H9 (cell line): Measurements from ENCODE around the gene GLYATL3. TPM values are rescaled to one million over a fixed set of nuclear protein-coding genes. Genes with fewer than 3 reads are reported as not detected.

Experiments used
- DNase-seq: peaks from one replicate; pipeline ENCODE4 v3.0.0-alpha.2; 2017
- H2AFZ ChIP-seq: one replicate; pipeline ENCODE4 v1.6.1; 2013; ENCODE audit warnings: mild to moderate bottlenecking, low read length, control low read depth, moderate library complexity
- H2AK5ac ChIP-seq: 2 replicates; pipeline ENCODE4 v1.6.1; 2013; ENCODE audit warnings: low read length, control low read depth, mixed read lengths; ENCODE audit not compliant: insufficient read length
- H2BK120ac ChIP-seq: one replicate; pipeline ENCODE4 v1.6.1; 2013; ENCODE audit warnings: low read depth, mild to moderate bottlenecking, low read length, control low read depth, inconsistent platforms; ENCODE audit not compliant: poor library complexity, severe bottlenecking
- H2BK12ac ChIP-seq: 2 replicates; pipeline ENCODE4 v1.6.1; 2013; ENCODE audit warnings: low read length, control low read depth, mixed read lengths, low read depth; ENCODE audit not compliant: insufficient read length
- H2BK15ac ChIP-seq: 2 replicates; pipeline ENCODE4 v1.6.1; 2013; ENCODE audit warnings: low read depth, low read length, control low read depth
- H2BK20ac ChIP-seq: one replicate; pipeline ENCODE4 v1.6.1; 2013; ENCODE audit warnings: low read depth, mild to moderate bottlenecking, low read length, control low read depth, inconsistent platforms; ENCODE audit not compliant: poor library complexity, severe bottlenecking
- H2BK5ac ChIP-seq: 2 replicates; pipeline ENCODE4 v1.6.1; 2013; ENCODE audit warnings: low read length, control low read depth, mixed read lengths; ENCODE audit not compliant: insufficient read length
- H3K14ac ChIP-seq: 2 replicates; pipeline ENCODE4 v1.6.1; 2013; ENCODE audit warnings: low read length, control low read depth; ENCODE audit not compliant: insufficient read depth
- H3K18ac ChIP-seq: 2 replicates; pipeline ENCODE4 v1.6.1; 2013; ENCODE audit warnings: low read depth, mild to moderate bottlenecking, mixed read lengths, low read length, control low read depth; ENCODE audit not compliant: insufficient read length
- H3K23ac ChIP-seq: 2 replicates; pipeline ENCODE4 v1.6.1; 2013; ENCODE audit warnings: low read length, control low read depth, mixed read lengths, low read depth; ENCODE audit not compliant: insufficient read length
- H3K23me2 ChIP-seq: 2 replicates; pipeline ENCODE4 v1.6.1; 2013; ENCODE audit warnings: low read depth, mild to moderate bottlenecking, mixed read lengths, low read length, control low read depth; ENCODE audit not compliant: insufficient read length, poor library complexity, severe bottlenecking
- H3K27ac ChIP-seq: 2 replicates; pipeline ENCODE4 v1.5.1; 2013; ENCODE audit warnings: low read length, control low read depth, mixed read lengths, low read depth; ENCODE audit not compliant: insufficient read length
- H3K27me3 ChIP-seq: 2 replicates; pipeline ENCODE4 v1.6.1; 2013; ENCODE audit warnings: low read length, control low read depth, inconsistent platforms; ENCODE audit not compliant: insufficient read depth
- H3K4ac ChIP-seq: 2 replicates; pipeline ENCODE4 v1.6.1; 2013; ENCODE audit warnings: low read depth, mild to moderate bottlenecking, control low read depth, inconsistent platforms, low read length, moderate library complexity
- H3K4me1 ChIP-seq: 2 replicates; pipeline ENCODE4 v1.6.1; 2013; ENCODE audit warnings: low read length, control low read depth, inconsistent platforms; ENCODE audit not compliant: insufficient read depth
- H3K4me2 ChIP-seq: 2 replicates; pipeline ENCODE4 v1.6.1; 2013; ENCODE audit warnings: low read length, control low read depth, mixed read lengths; ENCODE audit not compliant: insufficient read length, insufficient read depth
- H3K56ac ChIP-seq: 2 replicates; pipeline ENCODE4 v1.6.1; 2013; ENCODE audit warnings: low read depth, mild to moderate bottlenecking, mixed read lengths, low read length, control low read depth; ENCODE audit not compliant: insufficient read length
- H3K79me1 ChIP-seq: 2 replicates; pipeline ENCODE4 v1.6.1; 2013; ENCODE audit warnings: low read depth, mild to moderate bottlenecking, moderate library complexity, low read length, control low read depth, inconsistent platforms; ENCODE audit not compliant: insufficient read depth, poor library complexity, severe bottlenecking
- H3K79me2 ChIP-seq: 2 replicates; pipeline ENCODE4 v1.6.1; 2013; ENCODE audit warnings: low read length, control low read depth, inconsistent platforms; ENCODE audit not compliant: insufficient read depth
- H3K9ac ChIP-seq: 2 replicates; pipeline ENCODE4 v1.6.1; 2013; ENCODE audit warnings: low read length, control low read depth, mixed read lengths; ENCODE audit not compliant: insufficient read length; ENCODE audit errors: extremely low read depth
- H3K9me3 ChIP-seq: one replicate; pipeline ENCODE4 v1.6.1; 2013; ENCODE audit warnings: low read depth, low read length, inconsistent platforms; ENCODE audit not compliant: control insufficient read depth
- H3T11ph ChIP-seq: one replicate; pipeline ENCODE4 v1.6.1; 2013; ENCODE audit warnings: mild to moderate bottlenecking, low read length, control low read depth, inconsistent platforms
- H4K20me1 ChIP-seq: one replicate; pipeline ENCODE4 v1.6.1; 2013; ENCODE audit not compliant: control insufficient read depth, insufficient read length, insufficient read depth
- H4K5ac ChIP-seq: 2 replicates; pipeline ENCODE4 v1.6.1; 2013; ENCODE audit warnings: low read depth, mild to moderate bottlenecking, mixed read lengths, low read length, control low read depth; ENCODE audit not compliant: insufficient read length
- H4K8ac ChIP-seq: replicated peaks from 2 replicates; pipeline ENCODE4 v1.6.1; 2013; ENCODE audit warnings: low read length, control low read depth, mixed read lengths, low read depth; ENCODE audit not compliant: insufficient read length
- H4K91ac ChIP-seq: 2 replicates; pipeline ENCODE4 v1.6.1; 2013; ENCODE audit warnings: low read depth, mild to moderate bottlenecking, moderate library complexity, mixed read lengths, low read length, control low read depth; ENCODE audit not compliant: insufficient read length
- H3K27ac Mint-ChIP-seq, 3 experiments: 2 replicates in 2 of 3; 3 replicates in 1 of 3; pipeline ENCODE4 v1.8.0; 2020 to 2021; ENCODE audit warnings: mixed read lengths in 3 of 3, mild to moderate bottlenecking in 1 of 3, moderate library complexity in 1 of 3
- H3K27me3 Mint-ChIP-seq: 2 replicates; pipeline ENCODE4 v1.8.0; 2021; ENCODE audit warnings: low read depth, mild to moderate bottlenecking, moderate library complexity, mixed read lengths
- H3K36me3 Mint-ChIP-seq, 3 experiments: 2 replicates in 2 of 3; 3 replicates in 1 of 3; pipeline ENCODE4 v1.8.0; 2020 to 2021; ENCODE audit warnings: low read depth in 3 of 3, mixed read lengths in 3 of 3; ENCODE audit not compliant: insufficient read depth in 1 of 3
- H3K4me1 Mint-ChIP-seq, 2 experiments: 2 replicates each; pipeline ENCODE4 v1.8.0; 2020; ENCODE audit warnings: mixed read lengths in 2 of 2
- H3K4me3 Mint-ChIP-seq, 2 experiments: 2 replicates in 1 of 2; 3 replicates in 1 of 2; pipeline ENCODE4 v1.8.0; 2020 to 2021; ENCODE audit warnings: mild to moderate bottlenecking in 2 of 2, mixed read lengths in 2 of 2, moderate library complexity in 1 of 2
- H3K9me3 Mint-ChIP-seq, 2 experiments: 2 replicates in 1 of 2; 3 replicates in 1 of 2; pipeline ENCODE4 v1.8.0; 2020; ENCODE audit warnings: mild to moderate bottlenecking in 2 of 2, mixed read lengths in 2 of 2, moderate library complexity in 1 of 2
- CTCF ChIP-seq: fragments of 200-600 bp; sonication (generic); conservative IDR thresholded peaks from 3 replicates; pipeline ENCODE4 v1.8.0; 2021; ENCODE audit warnings: antibody characterized with exemption, mild to moderate bottlenecking
- WGBS: extraction: QIAGEN DNeasy Blood & Tissue Kit; methylation state at CpG from one replicate; pipeline ENCODE4 v1.1.7; 2013; ENCODE audit warnings: missing lambda C conversion rate, low lambda C conversion rate, mixed read lengths; ENCODE audit not compliant: insufficient read length; ENCODE audit errors: extremely low coverage; 5-methylcytosine and 5-hydroxymethylcytosine counted together
- total RNA-seq: library from RNA; stranded (reverse); gene quantifications from 2 replicates; pipeline ENCODE4 v1.2.1, GENCODE V29; 2021

GLYATL3 gene
- total RNA-seq, 1 experiment from 2014 or later = not detected

- Histone ChIP-seq H2AK5ac (no peak overlapping the region), H3K79me2 (no peaks in the 10 kb centered on the region), H4K5ac (no peak overlapping the region), H2BK120ac (no peak overlapping the region), H2AFZ (no peak overlapping the region), H2BK20ac (no peak overlapping the region), H3K23ac (no peak overlapping the region), H3K27ac (no peak overlapping the region), H3K4me1 (peaks cover 7% of the 10 kb centered on the region; the same call in 1 of the 2 replicates), H3K4me2 (no peak overlapping the region), H3K79me1 (no peaks in the 10 kb centered on the region), H2BK12ac (no peak overlapping the region), H2BK5ac (no peak overlapping the region), H3K14ac (no peak overlapping the region), H4K91ac (no peak overlapping the region), H4K20me1 (no peaks in the 10 kb centered on the region), H3K9me3 (no peaks in the 10 kb centered on the region), H3K27me3 (no peaks in the 10 kb centered on the region), H3K4ac (no peak overlapping the region), H3T11ph (no peak overlapping the region), H3K9ac (no peak overlapping the region), H3K56ac (no peak overlapping the region), H4K8ac (no peak overlapping the region), H3K23me2 (no peaks in the 10 kb centered on the region), H2BK15ac (no peak overlapping the region), H3K18ac (no peak overlapping the region)
- H3K27me3 Mint-ChIP-seq = no peaks in the 10 kb centered on the region
- H3K4me1 Mint-ChIP-seq = peaks cover 8 to 9% of the 10 kb centered on the region in 2 experiments
- WGBS = no CpG with 5 or more reads among the region's 7 CpGs
- TF ChIP-seq CTCF = no peak
- DNase-seq = no peak
- no peak overlapping the region for H3K4me3 Mint-ChIP-seq
- H3K27ac Mint-ChIP-seq = no peak overlapping the region; a peak in 1 of 7 replicates
- no peaks in the 10 kb centered on the region for H3K9me3 Mint-ChIP-seq
- H3K36me3 Mint-ChIP-seq = no peaks in the 10 kb centered on the region; a peak in 1 of 7 replicates
Measured at GRCh38 chr6:49524541-49524940, 24.8 kb downstream of the GLYATL3 start.
